Mucosa of gallbladder (tissue), 1 donor: ENCODE results near the gene PDE4B. TPM values are rescaled to one million over a fixed set of nuclear protein-coding genes. Genes with fewer than 3 reads are reported as not detected.
"Not testable (repeated sequence)": the region's sequence is repeated elsewhere in the genome, so short reads cannot be mapped to it uniquely, and the experiment has no call there.

Source experiments
- DNase-seq: peaks from one replicate; pipeline ENCODE4 v3.0.0-alpha.2; 2020; ENCODE audit warnings: low spot score
- total RNA-seq: library from RNA; stranded (reverse); gene quantifications from one replicate; pipeline ENCODE4 v1.2.1, GENCODE V29; 2021
- donor health status: DM: no; HTN: no; CAD: no.

Gene PDE4B
- total RNA-seq, 1 donor from 2014 or later = 5.2 TPM

DNA sequence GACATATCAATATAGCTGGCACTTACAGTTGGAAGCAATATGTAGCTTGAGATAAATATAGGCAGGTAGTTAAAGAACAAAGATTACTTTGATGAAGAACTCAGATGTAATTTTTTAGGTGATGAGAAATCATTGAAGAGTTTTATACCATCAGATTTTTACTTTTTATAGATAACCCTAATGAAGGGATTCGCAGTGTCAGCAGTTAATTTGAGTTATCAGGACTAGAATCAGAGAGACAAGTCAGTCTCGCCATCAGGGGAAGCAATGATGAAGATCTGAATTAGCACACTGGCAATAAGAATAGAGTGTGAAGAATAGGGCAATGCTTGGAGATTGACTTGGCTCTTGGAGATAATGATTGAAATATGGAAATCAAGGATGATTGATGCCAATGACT is 342.5 kb downstream of the PDE4B start:
- no peak for DNase-seq

DNA sequence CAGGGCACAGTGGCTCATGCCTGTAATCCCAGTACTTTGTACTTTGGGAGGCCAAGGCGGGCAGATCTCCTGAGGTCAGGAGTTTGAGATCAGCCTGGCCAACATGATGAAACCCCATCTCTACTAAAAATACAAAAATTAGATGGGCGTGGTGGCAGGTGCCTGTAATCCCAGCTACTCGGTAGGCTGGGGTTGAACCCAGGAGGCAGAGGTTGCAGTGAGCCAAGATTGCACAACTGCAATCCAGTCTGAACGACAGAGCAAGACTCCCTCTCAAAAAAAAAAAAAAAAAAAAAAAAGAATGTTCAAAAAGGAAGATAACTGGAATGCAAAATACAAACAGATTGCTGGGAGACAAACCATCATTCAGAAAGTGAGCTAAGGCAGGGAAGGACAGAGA is 343.7 kb downstream of the PDE4B start:
- DNase-seq = not testable (repeated sequence)

- DNase-seq = no peak
These were observed 344.5 kb downstream of the PDE4B start for GRCh38 chr1:66137235-66137634.

- no peak for DNase-seq
These were observed 345.9 kb downstream of the PDE4B start for GRCh38 chr1:66138613-66139012.

- no peak for DNase-seq
These were observed 347.4 kb downstream of the PDE4B start for GRCh38 chr1:66140072-66140471.

GRCh38 chr1:66143651-66144050 is 351.0 kb downstream of the PDE4B start:
- DNase-seq = no peak

DNA sequence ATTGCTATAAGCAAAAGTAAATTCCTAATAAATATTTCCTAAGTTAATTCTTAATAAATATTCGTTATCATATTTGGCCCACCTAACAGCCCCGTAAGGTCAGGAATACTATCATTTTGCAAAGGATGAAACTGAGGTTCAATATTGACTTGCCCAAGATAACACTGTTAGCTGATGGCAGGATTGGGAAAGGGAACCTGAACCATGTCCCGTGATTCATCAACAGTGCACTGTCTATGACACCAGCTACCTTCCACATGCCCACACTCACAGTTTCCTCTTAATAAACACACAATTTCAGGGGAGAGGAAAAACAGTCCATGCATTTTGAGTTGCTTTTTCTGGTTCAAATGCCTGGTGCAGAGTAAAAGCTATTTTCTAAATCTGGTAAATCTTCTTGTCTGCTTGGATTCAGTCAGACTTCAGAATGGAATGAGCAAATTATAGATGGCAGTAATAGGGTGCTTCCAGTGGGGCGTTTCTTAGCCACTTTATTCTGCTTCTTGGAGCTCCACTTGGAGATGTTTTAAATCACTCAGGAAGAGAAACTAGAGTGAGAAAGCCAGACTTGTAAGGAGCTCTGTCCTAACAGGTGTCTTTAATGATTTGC is 354.6 kb downstream of the PDE4B start:
- no peak for DNase-seq

GRCh38 chr1:66152034-66152433 is 359.3 kb downstream of the PDE4B start:
- DNase-seq = no peak

- DNase-seq = no peak
These were observed 361.7 kb downstream of the PDE4B start for GRCh38 chr1:66154394-66154793.

DNA sequence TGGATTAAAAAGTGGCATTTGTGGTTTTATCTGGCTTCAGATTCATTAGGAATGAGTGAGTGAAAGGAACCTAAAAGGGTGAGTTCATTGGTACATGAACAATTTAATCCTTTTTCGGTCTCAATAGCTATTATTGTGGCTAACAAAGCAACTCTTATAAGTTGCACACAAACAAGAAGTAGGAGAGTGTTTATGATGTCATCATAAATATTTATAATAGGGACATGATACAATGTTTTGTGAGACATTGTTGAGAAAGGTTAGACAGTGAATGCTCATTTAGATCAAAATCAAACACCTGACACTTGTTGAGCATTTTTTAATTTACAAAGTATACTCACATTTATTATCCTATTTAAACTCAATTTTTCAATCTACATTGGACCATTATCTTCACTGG is 363.4 kb downstream of the PDE4B start:
- no peak for DNase-seq

- DNase-seq = no peak
These were observed 367.1 kb downstream of the PDE4B start for GRCh38 chr1:66159800-66160199.

DNA sequence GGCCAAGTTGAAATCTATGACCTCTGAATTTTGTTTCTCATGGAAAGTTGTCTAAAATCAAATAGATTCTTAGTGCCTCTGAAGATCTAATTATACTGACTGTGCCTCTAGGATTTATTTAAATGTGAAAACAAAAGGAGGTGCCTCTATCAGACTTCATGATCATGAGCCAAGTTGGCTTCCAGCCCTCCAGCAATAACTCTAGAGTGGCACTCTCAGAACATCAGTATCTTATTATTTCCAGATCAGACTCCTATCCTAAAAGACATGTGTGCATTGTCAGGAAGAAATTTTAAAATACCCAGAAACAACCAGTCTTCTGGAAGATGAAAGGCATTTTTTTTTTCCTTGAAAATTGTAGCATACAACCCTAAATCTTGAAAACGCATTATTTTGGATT is 368.0 kb downstream of the PDE4B start:
- no peak for DNase-seq

- no peak for DNase-seq
These were observed 374.1 kb downstream of the PDE4B start for GRCh38 chr1:66166753-66167152.

- no peak for DNase-seq
These were observed 374.6 kb downstream of the PDE4B start for GRCh38 chr1:66167267-66167666.

DNA sequence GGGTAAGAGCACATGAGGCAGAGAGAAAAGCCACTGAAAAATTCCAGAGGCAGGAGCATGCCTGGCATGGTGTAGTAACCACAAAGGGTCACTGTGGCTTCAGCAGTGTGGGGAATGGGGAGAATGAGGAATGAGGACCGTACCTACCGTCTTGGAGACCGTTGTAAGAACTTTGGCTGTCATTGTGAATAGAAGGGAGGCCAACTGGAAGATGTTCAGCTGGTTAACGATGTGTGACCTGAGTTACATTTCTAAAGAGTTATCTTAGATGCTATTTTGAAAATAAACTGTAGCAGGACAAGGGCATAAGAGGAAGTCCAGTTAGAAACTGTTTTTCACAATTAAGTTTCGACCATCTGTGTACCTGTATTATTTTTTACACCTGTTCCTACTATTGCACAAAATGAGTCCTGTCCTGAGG is 375.8 kb downstream of the PDE4B start:
- DNase-seq = no peak

- no peak for DNase-seq
These were observed 376.4 kb downstream of the PDE4B start for GRCh38 chr1:66168948-66169671.

GRCh38 chr1:66172272-66172671 is 379.6 kb downstream of the PDE4B start:
- DNase-seq = no peak

GRCh38 chr1:66175098-66175497 is 382.4 kb downstream of the PDE4B start:
- DNase-seq = no peak

- DNase-seq = no peak
These were observed 382.9 kb downstream of the PDE4B start for GRCh38 chr1:66175581-66175980.

GRCh38 chr1:66176012-66176715 is 383.5 kb downstream of the PDE4B start:
- DNase-seq = no peak

DNA sequence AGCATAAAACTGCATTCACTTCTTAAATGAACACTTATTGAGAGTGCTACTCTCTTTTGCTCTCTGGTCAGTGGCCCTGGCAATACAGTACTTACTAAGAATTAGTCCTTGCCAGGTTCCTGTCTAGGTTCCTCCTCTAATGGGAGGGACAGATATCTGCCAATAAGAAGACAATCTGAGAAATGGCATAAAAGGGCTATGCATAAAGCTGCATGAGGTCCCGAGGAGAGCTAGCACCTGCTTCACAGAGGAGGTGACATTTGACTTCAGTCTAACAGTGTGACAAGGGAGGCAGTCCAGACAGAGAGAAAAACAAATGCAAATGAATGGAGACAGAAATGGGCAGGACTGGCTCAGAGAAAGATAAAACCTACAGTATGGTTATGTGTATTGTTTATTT is 384.1 kb downstream of the PDE4B start:
- DNase-seq = no peak

DNA sequence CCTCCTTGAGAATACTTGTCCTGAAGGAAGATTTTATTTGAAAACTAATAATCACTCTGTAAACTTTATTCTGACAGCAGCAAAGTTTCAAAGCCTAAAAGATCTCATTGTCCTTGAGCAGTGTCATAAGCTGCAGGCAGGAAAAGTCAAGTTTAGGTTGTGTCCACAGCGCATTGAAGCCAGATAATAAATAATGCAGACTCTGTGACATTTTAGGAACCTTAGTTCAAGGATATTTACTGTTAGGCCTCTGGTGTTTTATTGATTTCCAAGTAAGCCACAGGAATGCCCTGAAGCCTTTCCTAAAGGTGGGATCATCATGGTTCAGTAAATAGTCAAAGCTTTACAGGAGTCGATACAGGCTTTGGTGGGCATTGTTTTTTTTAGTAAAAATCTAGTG is 384.8 kb downstream of the PDE4B start:
- no peak for DNase-seq

GRCh38 chr1:66182026-66182425 is 389.3 kb downstream of the PDE4B start:
- DNase-seq = no peak
